ENCODE measurements around the gene CFD. TPM values are rescaled to one million over a fixed set of nuclear protein-coding genes. Genes with fewer than 3 reads are reported as not detected.
"Not testable (repeated sequence)": the region's sequence is repeated elsewhere in the genome, so short reads cannot be mapped to it uniquely, and the experiment has no call there.

The CFD gene
- total and polyA plus RNA-seq, 2 experiments from 2014 or later, result 3.2 to 5.2 TPM

DNA sequence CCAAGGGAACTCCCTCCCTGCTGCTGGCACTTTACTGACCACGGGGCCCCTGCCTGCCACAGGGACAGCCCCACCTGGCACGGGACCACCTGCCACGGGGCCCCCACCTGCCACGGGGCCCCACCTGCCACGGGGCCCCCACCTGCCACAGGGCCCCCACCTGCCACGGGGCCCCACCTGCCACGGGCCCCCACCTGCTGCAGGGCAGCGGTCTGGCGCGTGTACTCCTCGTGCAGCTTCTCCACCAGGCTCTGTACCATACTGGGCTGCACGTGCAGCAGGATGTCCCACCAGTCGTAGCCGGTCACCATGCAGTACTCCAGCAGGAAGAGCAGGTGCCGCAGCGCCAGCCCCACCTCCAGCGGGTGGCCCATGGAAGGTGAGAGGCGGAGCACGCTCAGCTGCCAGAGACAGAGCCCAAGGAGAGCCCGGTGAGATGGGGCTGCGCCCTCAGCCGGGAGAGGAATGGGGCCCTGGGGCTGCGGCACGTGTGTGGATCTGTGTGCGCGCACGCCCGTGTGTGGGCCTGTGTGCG, 17.4 kb downstream of the CFD start:
- Histone ChIP-seq H3K27ac (no peak overlapping the region), H3K79me2 (ENCODE audit: insufficient read depth) (no peaks in the 10 kb centered on the region), H3K27me3 (replicated peaks; ENCODE audit: insufficient read depth) (no peaks in the 10 kb centered on the region), H3K4me2 (ENCODE audit: unreplicated experiment) (no peak overlapping the region), H3K36me3 (ENCODE audit: low read depth) (no peaks in the 10 kb centered on the region), H3F3A (ENCODE audit: insufficient read depth) (no peaks in the 10 kb centered on the region), H4K20me1 (ENCODE audit: insufficient read depth) (no peaks in the 10 kb centered on the region), H3K9me2 (ENCODE audit: insufficient read depth) (no peaks in the 10 kb centered on the region), H3K9ac (no peak overlapping the region), H3K4me3 (no peak overlapping the region), H3K9me3 (ENCODE audit: low read depth) (no peaks in the 10 kb centered on the region), H3K4me1 (ENCODE audit: insufficient read depth) (no peaks in the 10 kb centered on the region), H2AFZ (no peak overlapping the region)
- no peak for DNase-seq
- WGBS, 2 experiments (ENCODE audit: low coverage in 1 of 2, low lambda C conversion rate in 2 of 2, missing lambda C conversion rate in 2 of 2), result 94 to 97% methylated on average over 23 to 28 of the region's 29 CpGs
- no peak for TF ChIP-seq EZH2phosphoT487 (IDR thresholded peaks at IDR 0.05; ENCODE audit: insufficient read depth, low read depth)
- no peak for TF ChIP-seq EZH2 (IDR thresholded peaks at IDR 0.05; ENCODE audit: insufficient read depth, poor library complexity, severe bottlenecking)
- in situ Hi-C loops (cut with MboI), result no loop called here

DNA sequence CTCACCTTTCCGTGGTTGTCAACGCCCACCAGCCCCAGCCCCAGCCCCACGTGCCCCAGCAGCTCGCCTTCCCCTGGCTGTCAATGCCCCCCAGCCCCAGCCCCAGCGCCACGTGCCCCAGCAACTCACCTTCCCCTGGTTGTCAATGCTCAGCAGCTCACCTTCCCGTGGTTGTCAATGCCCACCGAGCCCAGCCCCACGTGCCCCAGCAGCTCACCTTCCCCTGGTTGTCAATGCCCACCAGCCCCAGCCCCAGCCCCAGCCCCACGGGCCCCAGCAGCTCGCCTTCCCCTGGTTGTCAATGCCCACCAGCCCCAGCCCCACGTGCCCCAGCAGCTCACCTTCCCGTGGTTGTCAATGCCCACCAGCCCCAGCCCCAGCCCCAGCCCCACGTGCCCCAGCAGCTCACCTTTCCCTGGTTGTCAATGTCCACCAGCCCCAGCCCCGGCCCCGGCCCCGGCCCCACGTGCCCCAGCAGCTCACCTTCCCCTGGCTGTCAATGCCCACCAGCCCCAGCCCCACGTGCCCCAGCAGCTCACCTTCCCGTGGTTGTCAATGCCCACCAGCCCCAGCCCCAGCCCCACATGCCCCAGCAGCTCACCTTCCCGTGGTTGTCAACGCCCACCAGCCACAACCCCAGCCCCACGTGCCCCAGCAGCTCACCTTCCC, 18.7 kb downstream of the CFD start:
- H3K4me1 ChIP-seq (ENCODE audit: insufficient read depth); H2AFZ ChIP-seq; H3K4me2 ChIP-seq (ENCODE audit: unreplicated experiment); H3F3A ChIP-seq (ENCODE audit: insufficient read depth); H3K4me3 ChIP-seq; H3K27ac ChIP-seq; in situ Hi-C loops (cut with MboI); H4K20me1 ChIP-seq (ENCODE audit: insufficient read depth); H3K9ac ChIP-seq; H3K79me2 ChIP-seq (ENCODE audit: insufficient read depth); H3K9me2 ChIP-seq (ENCODE audit: insufficient read depth); DNase-seq; H3K27me3 ChIP-seq (replicated peaks; ENCODE audit: insufficient read depth); H3K36me3 ChIP-seq (ENCODE audit: low read depth); H3K9me3 ChIP-seq (ENCODE audit: low read depth): not testable (repeated sequence)
- 87 to 95% methylated on average over 3 to 23 of the region's 23 CpGs for WGBS, 2 experiments (ENCODE audit: low coverage in 1 of 2, low lambda C conversion rate in 2 of 2, missing lambda C conversion rate in 2 of 2)

DNA sequence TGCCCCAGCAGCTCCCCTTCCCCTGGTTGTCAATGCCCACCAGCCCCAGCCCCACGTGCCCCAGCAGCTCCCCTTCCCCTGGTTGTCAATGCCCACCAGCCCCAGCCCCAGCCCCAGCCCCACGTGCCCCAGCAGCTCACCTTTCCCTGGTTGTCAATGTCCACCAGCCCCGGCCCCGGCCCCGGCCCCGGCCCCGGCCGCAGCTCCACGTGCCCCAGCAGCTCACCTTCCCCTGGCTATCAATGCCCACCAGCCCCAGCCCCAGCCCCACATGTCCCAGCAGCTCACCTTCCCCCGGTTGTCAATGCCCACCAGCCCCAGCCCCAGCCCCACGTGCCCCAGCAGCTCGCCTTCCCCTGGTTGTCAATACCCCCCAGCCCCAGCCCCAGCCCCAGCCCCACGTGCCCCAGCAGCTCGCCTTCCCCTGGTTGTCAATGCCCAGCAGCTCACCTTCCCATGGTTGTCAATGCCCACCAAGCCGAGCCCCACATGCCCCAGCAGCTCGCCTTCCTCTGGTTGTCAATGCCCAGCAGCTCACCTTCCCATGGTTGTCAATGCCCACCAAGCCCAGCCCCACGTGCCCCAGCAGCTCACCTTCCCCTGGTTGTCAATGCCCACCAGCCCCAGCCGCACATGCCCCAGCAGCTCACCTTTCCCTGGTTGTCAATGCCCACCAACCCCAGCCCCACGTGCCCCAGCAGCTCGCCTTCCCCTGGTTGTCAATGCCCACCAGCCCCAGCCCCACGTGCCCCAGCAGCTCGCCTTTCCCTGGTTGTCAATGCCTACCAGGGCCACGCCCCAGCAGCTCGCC, 19.5 kb downstream of the CFD start:
- DNase-seq; H4K20me1 ChIP-seq (ENCODE audit: insufficient read depth); H3K79me2 ChIP-seq (ENCODE audit: insufficient read depth); H3K9me2 ChIP-seq (ENCODE audit: insufficient read depth); H2AFZ ChIP-seq; H3F3A ChIP-seq (ENCODE audit: insufficient read depth); H3K9ac ChIP-seq; H3K9me3 ChIP-seq (ENCODE audit: low read depth); H3K4me2 ChIP-seq (ENCODE audit: unreplicated experiment); H3K4me3 ChIP-seq; in situ Hi-C loops (cut with MboI); H3K27ac ChIP-seq; H3K27me3 ChIP-seq (replicated peaks; ENCODE audit: insufficient read depth); H3K36me3 ChIP-seq (ENCODE audit: low read depth); H3K4me1 ChIP-seq (ENCODE audit: insufficient read depth): not testable (repeated sequence)
- WGBS, 2 experiments (ENCODE audit: low coverage in 1 of 2, low lambda C conversion rate in 2 of 2, missing lambda C conversion rate in 2 of 2), result 91 to 92% methylated on average over 11 to 24 of the region's 24 CpGs

DNA sequence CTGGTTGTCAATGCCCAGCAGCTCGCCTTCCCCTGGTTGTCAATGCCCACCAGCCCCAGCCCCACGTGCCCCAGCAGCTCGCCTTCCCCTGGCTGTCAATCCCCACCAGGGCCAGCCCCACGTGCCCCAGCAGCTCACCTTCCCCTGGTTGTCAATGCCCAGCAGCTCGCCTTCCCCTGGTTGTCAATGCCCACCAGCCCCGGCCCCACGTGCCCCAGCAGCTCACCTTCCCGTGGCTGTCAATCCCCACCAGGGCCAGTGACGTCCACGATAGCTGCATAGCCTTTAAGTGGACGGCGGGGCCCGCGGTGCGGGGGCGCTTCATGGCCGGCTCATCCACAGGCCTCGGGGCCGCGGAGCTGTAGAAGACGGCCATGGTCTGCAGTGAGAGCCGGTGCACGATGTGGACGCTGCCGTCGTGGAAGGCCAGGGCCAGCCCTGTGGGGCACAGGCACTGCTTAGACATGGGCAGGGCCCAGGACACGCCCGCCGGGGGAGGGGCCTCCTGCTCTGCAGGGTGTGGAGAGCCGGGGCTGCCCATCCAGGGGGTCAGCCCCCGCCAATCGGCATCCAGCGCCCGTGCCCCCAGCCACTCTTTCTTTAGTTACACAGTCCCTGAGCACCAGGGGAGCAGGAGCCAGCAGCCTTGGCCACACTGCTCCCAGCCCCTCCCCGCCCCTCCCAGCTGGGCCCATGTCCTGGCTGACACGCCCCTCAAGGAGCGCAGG, 20.4 kb downstream of the CFD start:
- H3K9me2 ChIP-seq (ENCODE audit: insufficient read depth), result no peaks in the 10 kb centered on the region
- in situ Hi-C loops (cut with MboI), result no loop called here
- H3K4me2 ChIP-seq (ENCODE audit: unreplicated experiment), result no peak overlapping the region
- H2AFZ ChIP-seq, result no peak overlapping the region
- no peak for TF ChIP-seq EZH2 (IDR thresholded peaks at IDR 0.05; ENCODE audit: insufficient read depth, poor library complexity, severe bottlenecking)
- TF ChIP-seq EZH2phosphoT487 (IDR thresholded peaks at IDR 0.05; ENCODE audit: insufficient read depth, low read depth), result no peak
- no peaks in the 10 kb centered on the region for H3K4me1 ChIP-seq (ENCODE audit: insufficient read depth)
- H3K79me2 ChIP-seq (ENCODE audit: insufficient read depth), result no peaks in the 10 kb centered on the region
- H4K20me1 ChIP-seq (ENCODE audit: insufficient read depth), result no peaks in the 10 kb centered on the region
- H3F3A ChIP-seq (ENCODE audit: insufficient read depth), result no peaks in the 10 kb centered on the region
- H3K9me3 ChIP-seq (ENCODE audit: low read depth), result no peaks in the 10 kb centered on the region
- WGBS, 2 experiments (ENCODE audit: low coverage in 1 of 2, low lambda C conversion rate in 2 of 2, missing lambda C conversion rate in 2 of 2), result 87 to 92% methylated on average over 26 to 29 of the region's 37 CpGs
- H3K4me3 ChIP-seq, result no peak overlapping the region
- no peak overlapping the region for H3K27ac ChIP-seq
- DNase-seq, result no peak
- no peaks in the 10 kb centered on the region for H3K27me3 ChIP-seq (replicated peaks; ENCODE audit: insufficient read depth)
- H3K9ac ChIP-seq, result no peak overlapping the region
- H3K36me3 ChIP-seq (ENCODE audit: low read depth), result no peaks in the 10 kb centered on the region

All from GM23248 (cell line).